K562 (cell line): Measurements from ENCODE around the gene BST1. TPM values are rescaled to one million over a fixed set of nuclear protein-coding genes. Genes with fewer than 3 reads are reported as not detected.
A peak's percentile ranks its signal among the peaks of the same experiment; 100 is the strongest.

Experiments
- BRCA1 ChIP-seq, 2 experiments: fragments of 450-650 bp in 1 of 2; sonication (generic) in 1 of 2; formaldehyde crosslinking in 1 of 2; IDR thresholded peaks; 2 replicates each; pipeline versions ENCODE4 v1.5.0 to v1.6.1; 2017 to 2020; ENCODE audit warnings: mild to moderate bottlenecking in 1 of 2, missing genetic modification reagents in 1 of 2
- C11orf30 ChIP-seq: fragments of 450-650 bp; IDR thresholded peaks from 2 replicates; pipeline ENCODE4 v1.6.1; 2016; ENCODE audit warnings: low read depth, mild to moderate bottlenecking
- CCAR2 ChIP-seq: fragments of 200-400 bp; formaldehyde crosslinking; IDR thresholded peaks from 2 replicates; pipeline ENCODE4 v1.6.1; 2017; ENCODE audit warnings: mild to moderate bottlenecking, low read depth, low read length
- GABPB2 ChIP-seq: fragments of 250-450 bp; sonication (Bioruptor Pico); conservative IDR thresholded peaks from 2 replicates; pipeline ENCODE4 v1.5.1; 2021; ENCODE audit warnings: mild to moderate bottlenecking
- GATAD2B ChIP-seq: fragments of 450-650 bp; IDR thresholded peaks from 2 replicates; pipeline ENCODE4 v1.6.1; 2017; ENCODE audit warnings: mild to moderate bottlenecking, borderline replicate concordance
- GTF2F1 ChIP-seq: IDR thresholded peaks from 2 replicates; pipeline ENCODE4 v1.6.1; 2011; ENCODE audit warnings: low read depth, low read length, improper control_type of control experiment
- KLF6 ChIP-seq: fragments of 250-450 bp; sonication (Bioruptor Pico); IDR thresholded peaks from 2 replicates; pipeline ENCODE4 v1.4.0; 2020; ENCODE audit warnings: mild to moderate bottlenecking, moderate library complexity, borderline replicate concordance
- L3MBTL2 ChIP-seq: fragments of 450-650 bp; IDR thresholded peaks from 2 replicates; pipeline ENCODE4 v1.6.1; 2016; ENCODE audit warnings: mild to moderate bottlenecking, moderate library complexity
- NFRKB ChIP-seq: fragments of 450-650 bp; IDR thresholded peaks from 2 replicates; pipeline ENCODE4 v1.6.1; 2016; ENCODE audit warnings: low read depth
- NR4A1 ChIP-seq, 2 experiments: fragments of 250-450 bp in 1 of 2; fragments of 450-650 bp in 1 of 2; sonication (Bioruptor Pico) in 1 of 2; IDR thresholded peaks; 2 replicates each; pipeline versions ENCODE4 v1.4.0 to v1.6.1; 2016 to 2020; ENCODE audit warnings: mild to moderate bottlenecking in 2 of 2, missing compliant biosample characterization in 1 of 2, missing genetic modification characterization in 1 of 2, moderate library complexity in 1 of 2
- NUFIP1 ChIP-seq: fragments of 450-650 bp; IDR thresholded peaks from 2 replicates; pipeline ENCODE4 v1.6.1; 2018; ENCODE audit not compliant: partially characterized antibody
- PURB ChIP-seq: sonication (generic); formaldehyde crosslinking; IDR thresholded peaks from 2 replicates; pipeline ENCODE4 v1.9.0; 2021; ENCODE audit warnings: low read depth, mild to moderate bottlenecking, missing genetic modification reagents
- SOX6 ChIP-seq: fragments of 450-650 bp; IDR thresholded peaks from 2 replicates; pipeline ENCODE4 v1.6.1; 2014; ENCODE audit warnings: mild to moderate bottlenecking
- SRSF9 ChIP-seq: fragments of 200-400 bp; formaldehyde crosslinking; IDR thresholded peaks from 2 replicates; pipeline ENCODE4 v1.6.1; 2017; ENCODE audit warnings: low read depth, low read length, borderline replicate concordance
- TAF15 ChIP-seq: fragments of 200-400 bp; formaldehyde crosslinking; IDR thresholded peaks from 2 replicates; pipeline ENCODE4 v1.6.1; 2017; ENCODE audit warnings: mild to moderate bottlenecking, low read depth, low read length, moderate library complexity
- ZFP1 ChIP-seq: fragments of 450-650 bp; formaldehyde crosslinking; IDR thresholded peaks from 2 replicates; pipeline ENCODE4 v1.4.0; 2020; ENCODE audit warnings: mild to moderate bottlenecking, mixed read lengths
- ZNF121 ChIP-seq: sonication (generic); formaldehyde crosslinking; conservative IDR thresholded peaks from 2 replicates; pipeline ENCODE4 v1.8.0; 2022; ENCODE audit warnings: missing genetic modification reagents
- polyA plus RNA-seq, 8 experiments: library from polyadenylated mRNA; depleted of rRNA in 4 of 8; stranded (reverse) in 5 of 8; unstranded in 3 of 8; fragments of >200 nt; fragmentation: Nextera tagmentation in 2 of 8; fragmentation: Illumina TruSeq in 1 of 8; extraction: Ambion mirVana in 2 of 8; extraction: Trizol in 1 of 8; gene quantifications; 2 replicates each; pipeline versions ENCODE4 v1.2.1 to v1.2.3, GENCODE V29; 2011 to 2014; ENCODE audit warnings: inconsistent platforms in 1 of 8, missing spikeins in 1 of 8
- total RNA-seq, 7 experiments: library from RNA; depleted of rRNA in 6 of 7; stranded (reverse); fragments of >200 nt in 6 of 7; fragmentation: Illumina TruSeq in 2 of 7; extraction: Trizol in 2 of 7; gene quantifications; 2 replicates each; pipeline versions ENCODE4 v1.2.1 to v1.2.3, GENCODE V29; 2011 to 2021; ENCODE audit warnings: low replicate concordance in 1 of 7
- TF ChIP-seq, protein P1 (sequence below): sonication (generic); formaldehyde crosslinking; IDR thresholded peaks from 2 replicates; pipeline ENCODE4 v1.8.0; 2022; ENCODE audit warnings: missing genetic modification reagents, mild to moderate bottlenecking, borderline replicate concordance
- TF ChIP-seq, protein P2 (sequence below): sonication (generic); formaldehyde crosslinking; IDR thresholded peaks from 2 replicates; pipeline ENCODE4 v1.8.1; 2022; ENCODE audit warnings: missing genetic modification reagents
- TF ChIP-seq, protein P3 (sequence below): sonication (generic); formaldehyde crosslinking; IDR thresholded peaks from 2 replicates; pipeline ENCODE4 v1.8.0; 2022; ENCODE audit warnings: missing genetic modification reagents, mild to moderate bottlenecking, moderate library complexity, borderline replicate concordance
- TF ChIP-seq, protein P4 (sequence below): fragments of 150-350 bp; conservative IDR thresholded peaks from 2 replicates; pipeline ENCODE4 v1.6.1; 2014; ENCODE audit warnings: low read length

The BST1 gene
- total and polyA plus RNA-seq, 9 of the 15 experiments (the other 6 are each of a cell fraction or from before 2014, with no cell fraction given) = 0.04 to 0.38 (median 0.07) TPM; not detected in 6

DNA sequence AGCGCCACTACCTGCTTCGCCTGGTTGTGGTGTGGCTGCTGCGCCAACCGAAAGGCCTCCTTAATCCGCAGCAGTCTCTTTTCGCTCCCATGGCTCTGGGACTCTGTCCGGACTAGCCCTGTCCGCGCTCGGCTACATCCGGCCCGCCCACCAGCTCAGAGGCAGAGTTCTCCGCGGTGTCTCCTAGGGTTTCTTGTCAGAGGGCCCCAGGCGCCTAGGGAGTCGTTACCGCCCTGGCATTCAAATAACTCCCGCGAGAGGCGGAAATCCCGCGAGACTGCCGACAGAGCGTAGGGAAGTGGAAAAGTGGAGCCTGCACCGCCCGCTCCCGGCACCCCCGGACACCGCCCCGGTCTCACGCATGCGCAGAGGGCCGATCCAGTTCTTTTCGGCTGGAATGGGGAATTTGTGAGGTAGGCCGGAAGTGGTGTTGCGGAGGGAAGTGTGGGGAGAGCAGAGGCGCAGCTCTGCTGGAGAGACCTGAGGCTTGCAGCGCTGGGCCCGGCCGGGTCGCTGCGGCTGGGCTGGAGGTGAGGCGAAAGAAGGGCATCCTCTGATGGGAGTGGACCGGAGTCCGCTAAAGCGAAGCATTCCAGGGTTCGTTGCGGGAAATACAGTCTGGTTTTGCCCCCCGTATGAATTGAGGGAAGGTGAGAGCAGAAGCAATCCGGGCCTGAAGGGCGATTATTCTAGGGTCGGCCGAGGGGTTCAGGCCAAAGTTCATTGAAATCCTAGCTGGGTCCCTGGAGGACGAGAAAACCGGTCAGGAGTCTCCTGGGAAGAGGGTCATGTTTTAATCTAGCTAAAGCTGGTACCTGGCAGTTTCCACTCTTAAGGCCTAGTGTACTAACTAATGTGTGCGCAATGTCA is 21.3 kb upstream of the BST1 start, which contains the start of gene FAM200B (continued):
- TF ChIP-seq, protein P1, sequence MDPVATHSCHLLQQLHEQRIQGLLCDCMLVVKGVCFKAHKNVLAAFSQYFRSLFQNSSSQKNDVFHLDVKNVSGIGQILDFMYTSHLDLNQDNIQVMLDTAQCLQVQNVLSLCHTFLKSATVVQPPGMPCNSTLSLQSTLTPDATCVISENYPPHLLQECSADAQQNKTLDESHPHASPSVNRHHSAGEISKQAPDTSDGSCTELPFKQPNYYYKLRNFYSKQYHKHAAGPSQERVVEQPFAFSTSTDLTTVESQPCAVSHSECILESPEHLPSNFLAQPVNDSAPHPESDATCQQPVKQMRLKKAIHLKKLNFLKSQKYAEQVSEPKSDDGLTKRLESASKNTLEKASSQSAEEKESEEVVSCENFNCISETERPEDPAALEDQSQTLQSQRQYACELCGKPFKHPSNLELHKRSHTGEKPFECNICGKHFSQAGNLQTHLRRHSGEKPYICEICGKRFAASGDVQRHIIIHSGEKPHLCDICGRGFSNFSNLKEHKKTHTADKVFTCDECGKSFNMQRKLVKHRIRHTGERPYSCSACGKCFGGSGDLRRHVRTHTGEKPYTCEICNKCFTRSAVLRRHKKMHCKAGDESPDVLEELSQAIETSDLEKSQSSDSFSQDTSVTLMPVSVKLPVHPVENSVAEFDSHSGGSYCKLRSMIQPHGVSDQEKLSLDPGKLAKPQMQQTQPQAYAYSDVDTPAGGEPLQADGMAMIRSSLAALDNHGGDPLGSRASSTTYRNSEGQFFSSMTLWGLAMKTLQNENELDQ (CRISPR knock-in tag) = no peak
- TF ChIP-seq NUFIP1 (no peak), NFRKB (peak; percentile 27), BRCA1 (IDR thresholded peaks at IDR 0.05) (no peak), BRCA1 (CRISPR knock-in tag; IDR thresholded peaks at IDR 0.05) (no peak), PURB (CRISPR knock-in tag) (no peak), ZFP1 (CRISPR knock-in tag) (no peak), L3MBTL2 (peak; percentile 54; the same call in 1 of the 2 replicates), GATAD2B (no peak), C11orf30 (peak; percentile 37), TAF15 (no peak), SRSF9 (no peak), GTF2F1 (0 out of 2 replicates have a peak, but pooled peaks have one; percentile 65), SOX6 (peak; percentile 59), KLF6 (CRISPR knock-in tag) (peak; percentile 51; the same call in 1 of the 2 replicates), CCAR2 (no peak), ZNF121 (CRISPR knock-in tag) (no peak), GABPB2 (no peak), NR4A1 (CRISPR knock-in tag; IDR thresholded peaks at IDR 0.05) (0 out of 2 replicates have a peak, but pooled peaks have one; percentile 19), NR4A1 (tag; IDR thresholded peaks at IDR 0.05) (no peak)
- TF ChIP-seq, protein P2, sequence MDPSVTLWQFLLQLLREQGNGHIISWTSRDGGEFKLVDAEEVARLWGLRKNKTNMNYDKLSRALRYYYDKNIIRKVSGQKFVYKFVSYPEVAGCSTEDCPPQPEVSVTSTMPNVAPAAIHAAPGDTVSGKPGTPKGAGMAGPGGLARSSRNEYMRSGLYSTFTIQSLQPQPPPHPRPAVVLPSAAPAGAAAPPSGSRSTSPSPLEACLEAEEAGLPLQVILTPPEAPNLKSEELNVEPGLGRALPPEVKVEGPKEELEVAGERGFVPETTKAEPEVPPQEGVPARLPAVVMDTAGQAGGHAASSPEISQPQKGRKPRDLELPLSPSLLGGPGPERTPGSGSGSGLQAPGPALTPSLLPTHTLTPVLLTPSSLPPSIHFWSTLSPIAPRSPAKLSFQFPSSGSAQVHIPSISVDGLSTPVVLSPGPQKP (CRISPR knock-in tag) = no peak
- TF ChIP-seq, protein P3, sequence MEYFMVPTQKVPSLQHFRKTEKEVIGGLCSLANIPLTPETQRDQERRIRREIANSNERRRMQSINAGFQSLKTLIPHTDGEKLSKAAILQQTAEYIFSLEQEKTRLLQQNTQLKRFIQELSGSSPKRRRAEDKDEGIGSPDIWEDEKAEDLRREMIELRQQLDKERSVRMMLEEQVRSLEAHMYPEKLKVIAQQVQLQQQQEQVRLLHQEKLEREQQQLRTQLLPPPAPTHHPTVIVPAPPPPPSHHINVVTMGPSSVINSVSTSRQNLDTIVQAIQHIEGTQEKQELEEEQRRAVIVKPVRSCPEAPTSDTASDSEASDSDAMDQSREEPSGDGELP (CRISPR knock-in tag) = peak; percentile 82
- TF ChIP-seq, protein P4, sequence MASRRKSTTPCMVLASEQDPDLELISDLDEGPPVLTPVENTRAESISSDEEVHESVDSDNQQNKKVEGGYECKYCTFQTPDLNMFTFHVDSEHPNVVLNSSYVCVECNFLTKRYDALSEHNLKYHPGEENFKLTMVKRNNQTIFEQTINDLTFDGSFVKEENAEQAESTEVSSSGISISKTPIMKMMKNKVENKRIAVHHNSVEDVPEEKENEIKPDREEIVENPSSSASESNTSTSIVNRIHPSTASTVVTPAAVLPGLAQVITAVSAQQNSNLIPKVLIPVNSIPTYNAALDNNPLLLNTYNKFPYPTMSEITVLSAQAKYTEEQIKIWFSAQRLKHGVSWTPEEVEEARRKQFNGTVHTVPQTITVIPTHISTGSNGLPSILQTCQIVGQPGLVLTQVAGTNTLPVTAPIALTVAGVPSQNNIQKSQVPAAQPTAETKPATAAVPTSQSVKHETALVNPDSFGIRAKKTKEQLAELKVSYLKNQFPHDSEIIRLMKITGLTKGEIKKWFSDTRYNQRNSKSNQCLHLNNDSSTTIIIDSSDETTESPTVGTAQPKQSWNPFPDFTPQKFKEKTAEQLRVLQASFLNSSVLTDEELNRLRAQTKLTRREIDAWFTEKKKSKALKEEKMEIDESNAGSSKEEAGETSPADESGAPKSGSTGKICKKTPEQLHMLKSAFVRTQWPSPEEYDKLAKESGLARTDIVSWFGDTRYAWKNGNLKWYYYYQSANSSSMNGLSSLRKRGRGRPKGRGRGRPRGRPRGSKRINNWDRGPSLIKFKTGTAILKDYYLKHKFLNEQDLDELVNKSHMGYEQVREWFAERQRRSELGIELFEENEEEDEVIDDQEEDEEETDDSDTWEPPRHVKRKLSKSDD = peak; percentile 99
